Measurements from ENCODE around the gene MIAT. TPM values are rescaled to one million over a fixed set of nuclear protein-coding genes. Genes with fewer than 3 reads are reported as not detected.

The MIAT gene
- total and polyA plus RNA-seq, 3 donors from 2014 or later: 1.7 to 3.3 (median 2.4) TPM

GRCh38 chr22:26708256-26709009 is 51.0 kb downstream of the MIAT start:
- H3K9me3 ChIP-seq: no peaks in the 10 kb centered on the region
- H3K27ac ChIP-seq: no peak overlapping the region
- WGBS, 2 donors: 52 to 61% methylated on average over 7 of the region's 7 CpGs
- H3K4me1 ChIP-seq: peaks cover 6% of the 10 kb centered on the region
- intact Hi-C loops (cut with DNase I; ENCODE audit: low total_unique reads): no loop called here
- H3K4me3 ChIP-seq: no peak overlapping the region
- no peaks in the 10 kb centered on the region for H3K36me3 ChIP-seq (ENCODE audit: low read depth, missing control alignments)
- H3K27me3 ChIP-seq: no peaks in the 10 kb centered on the region
- DNase-seq: no peak
- TF ChIP-seq CTCF (IDR thresholded peaks at IDR 0.05): no peak
- no peak for TF ChIP-seq POLR2A (IDR thresholded peaks at IDR 0.05)

GRCh38 chr22:26709617-26710390 is 52.4 kb downstream of the MIAT start:
- 82 to 94% methylated on average over 3 of the region's 3 CpGs for WGBS, 2 donors
- no peaks in the 10 kb centered on the region for H3K27me3 ChIP-seq
- DNase-seq: no peak
- no peak overlapping the region for H3K4me3 ChIP-seq
- H3K4me1 ChIP-seq: peaks cover 6% of the 10 kb centered on the region
- TF ChIP-seq CTCF (IDR thresholded peaks at IDR 0.05): no peak
- TF ChIP-seq POLR2A (IDR thresholded peaks at IDR 0.05): no peak
- intact Hi-C loops (cut with DNase I; ENCODE audit: low total_unique reads): no loop called here
- H3K27ac ChIP-seq: no peak overlapping the region
- H3K9me3 ChIP-seq: no peaks in the 10 kb centered on the region
- H3K36me3 ChIP-seq (ENCODE audit: low read depth, missing control alignments): no peaks in the 10 kb centered on the region

GRCh38 chr22:26711205-26711963 is 54.0 kb downstream of the MIAT start:
- H3K4me1 ChIP-seq: peaks cover 6% of the 10 kb centered on the region
- DNase-seq: no peak
- no peak overlapping the region for H3K27ac ChIP-seq
- intact Hi-C loops (cut with DNase I; ENCODE audit: low total_unique reads): no loop called here
- no peaks in the 10 kb centered on the region for H3K36me3 ChIP-seq (ENCODE audit: low read depth, missing control alignments)
- TF ChIP-seq CTCF (IDR thresholded peaks at IDR 0.05) (no peak), POLR2A (IDR thresholded peaks at IDR 0.05) (no peak)
- H3K27me3 ChIP-seq: no peaks in the 10 kb centered on the region
- 81 to 88% methylated on average over 3 to 4 of the region's 4 CpGs for WGBS, 2 donors
- no peak overlapping the region for H3K4me3 ChIP-seq
- no peaks in the 10 kb centered on the region for H3K9me3 ChIP-seq

- H3K4me3 ChIP-seq: no peak overlapping the region
- 80 to 86% methylated on average over 8 of the region's 8 CpGs for WGBS, 2 donors
- intact Hi-C loops (cut with DNase I; ENCODE audit: low total_unique reads): no loop called here
Measured at GRCh38 chr22:26712158-26712557, 54.8 kb downstream of the MIAT start.

More at GRCh38 chr22:26712158-26712557, 54.8 kb downstream of the MIAT start:
- no peaks in the 10 kb centered on the region for H3K36me3 ChIP-seq (ENCODE audit: low read depth, missing control alignments)
- no peaks in the 10 kb centered on the region for H3K27me3 ChIP-seq
- TF ChIP-seq POLR2A (IDR thresholded peaks at IDR 0.05) (no peak), CTCF (IDR thresholded peaks at IDR 0.05) (no peak)
- H3K27ac ChIP-seq: no peak overlapping the region
- DNase-seq: no peak
- H3K9me3 ChIP-seq: no peaks in the 10 kb centered on the region
- peaks cover 6% of the 10 kb centered on the region for H3K4me1 ChIP-seq
